ENCODE data around the gene KATNB1.

The KATNB1 gene

DNA sequence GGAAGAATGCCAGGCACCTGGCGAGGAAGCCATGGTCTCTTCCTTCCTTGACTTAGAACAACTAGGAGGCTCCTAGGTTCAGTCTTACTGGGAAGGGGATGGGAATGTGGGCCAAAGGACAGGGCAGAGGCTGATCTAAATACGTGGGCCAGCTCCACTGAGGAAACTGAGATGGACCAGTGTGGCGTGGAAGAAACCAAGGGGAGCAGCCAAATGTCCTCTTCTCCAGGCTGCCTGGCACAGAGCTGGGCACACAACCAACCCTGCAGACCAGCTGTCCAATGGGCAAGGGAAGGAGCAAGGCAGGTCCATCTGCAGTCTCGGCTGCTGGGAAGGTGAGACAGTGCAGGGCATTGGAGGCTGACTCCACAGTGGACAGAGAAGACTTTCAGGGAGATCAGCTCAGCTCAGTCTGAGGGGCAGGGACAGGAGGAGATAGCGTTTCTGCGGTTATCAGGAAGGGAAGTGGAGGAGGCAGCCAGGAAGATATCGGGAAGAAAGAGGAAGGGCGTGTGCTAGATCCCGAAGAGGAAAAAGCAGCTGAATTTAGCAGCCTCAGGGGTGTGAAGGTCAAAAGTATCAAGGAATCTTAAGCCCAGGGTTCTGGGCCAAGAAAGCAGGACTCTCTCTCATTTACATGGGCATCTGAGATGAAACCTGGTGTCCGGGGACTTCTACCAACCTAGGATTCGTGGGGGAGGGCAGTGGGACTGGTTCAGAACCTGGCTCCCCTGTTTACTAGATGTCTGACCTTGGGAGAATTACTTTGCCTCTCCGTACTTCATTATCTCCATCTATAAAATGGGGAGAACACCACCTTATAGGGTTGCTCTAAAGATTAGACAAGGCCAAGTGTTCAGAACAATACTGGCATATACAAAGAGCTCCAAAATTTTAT, 64.9 kb downstream of the KATNB1 start:
- H3K9me3 ChIP-seq (ENCODE audit: severe bottlenecking), result no peaks in the 10 kb centered on the region
- H3K27me3 ChIP-seq (ENCODE audit: insufficient read depth, low read depth, severe bottlenecking), result no peaks in the 10 kb centered on the region
- no peak overlapping the region for H3K27ac ChIP-seq
- no peak overlapping the region for H3K4me3 ChIP-seq (ENCODE audit: low read depth, low read length)
- TF ChIP-seq, protein P1, sequence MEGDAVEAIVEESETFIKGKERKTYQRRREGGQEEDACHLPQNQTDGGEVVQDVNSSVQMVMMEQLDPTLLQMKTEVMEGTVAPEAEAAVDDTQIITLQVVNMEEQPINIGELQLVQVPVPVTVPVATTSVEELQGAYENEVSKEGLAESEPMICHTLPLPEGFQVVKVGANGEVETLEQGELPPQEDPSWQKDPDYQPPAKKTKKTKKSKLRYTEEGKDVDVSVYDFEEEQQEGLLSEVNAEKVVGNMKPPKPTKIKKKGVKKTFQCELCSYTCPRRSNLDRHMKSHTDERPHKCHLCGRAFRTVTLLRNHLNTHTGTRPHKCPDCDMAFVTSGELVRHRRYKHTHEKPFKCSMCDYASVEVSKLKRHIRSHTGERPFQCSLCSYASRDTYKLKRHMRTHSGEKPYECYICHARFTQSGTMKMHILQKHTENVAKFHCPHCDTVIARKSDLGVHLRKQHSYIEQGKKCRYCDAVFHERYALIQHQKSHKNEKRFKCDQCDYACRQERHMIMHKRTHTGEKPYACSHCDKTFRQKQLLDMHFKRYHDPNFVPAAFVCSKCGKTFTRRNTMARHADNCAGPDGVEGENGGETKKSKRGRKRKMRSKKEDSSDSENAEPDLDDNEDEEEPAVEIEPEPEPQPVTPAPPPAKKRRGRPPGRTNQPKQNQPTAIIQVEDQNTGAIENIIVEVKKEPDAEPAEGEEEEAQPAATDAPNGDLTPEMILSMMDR (IDR thresholded peaks at IDR 0.05; ENCODE audit: low read depth, low read length), result no peak
- no peaks in the 10 kb centered on the region for H3K36me3 ChIP-seq
- no peak for DNase-seq

DNA sequence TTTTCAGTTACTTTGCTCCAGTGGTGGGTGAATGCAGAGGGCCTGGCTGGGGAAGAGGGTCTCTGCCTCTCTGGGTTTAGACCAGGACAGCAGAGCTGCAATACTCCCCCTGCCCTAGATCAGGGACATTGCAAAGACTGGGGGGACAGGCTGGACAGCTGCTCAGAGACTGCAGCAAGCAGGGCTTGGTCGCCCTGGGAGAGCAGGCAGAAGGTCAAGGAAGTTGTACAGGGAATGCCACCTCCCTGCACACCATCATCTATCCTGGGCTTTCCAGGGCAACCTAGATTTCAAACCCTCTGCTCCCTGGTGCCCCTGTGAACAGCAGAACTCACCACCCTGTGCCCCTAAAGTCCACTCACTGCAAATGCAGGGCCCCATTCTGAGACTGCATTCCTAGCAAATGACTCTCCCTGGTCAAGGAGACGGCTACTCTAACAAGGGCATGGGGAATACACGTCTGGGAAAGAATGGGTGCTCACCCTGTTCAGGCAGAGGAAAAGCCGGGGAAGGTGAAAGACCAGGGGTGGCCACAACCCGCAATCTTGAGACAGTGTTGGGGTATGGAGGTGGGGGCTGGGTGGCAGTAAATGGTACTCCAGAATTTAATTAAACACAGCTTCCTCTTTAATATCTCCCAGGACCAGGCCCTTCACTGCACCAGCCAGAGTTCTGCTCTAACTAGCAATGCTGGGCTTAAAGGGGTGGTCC, 65.7 kb downstream of the KATNB1 start:
- H3K27me3 ChIP-seq (ENCODE audit: insufficient read depth, low read depth, severe bottlenecking), result no peaks in the 10 kb centered on the region
- peak overlapping the region; percentile 56 for H3K4me3 ChIP-seq (ENCODE audit: low read depth, low read length)
- no peaks in the 10 kb centered on the region for H3K9me3 ChIP-seq (ENCODE audit: severe bottlenecking)
- no peak for DNase-seq
- TF ChIP-seq, protein P1 (IDR thresholded peaks at IDR 0.05; ENCODE audit: low read depth, low read length), result no peak
- no peak overlapping the region for H3K27ac ChIP-seq
- H3K36me3 ChIP-seq, result no peaks in the 10 kb centered on the region

DNA sequence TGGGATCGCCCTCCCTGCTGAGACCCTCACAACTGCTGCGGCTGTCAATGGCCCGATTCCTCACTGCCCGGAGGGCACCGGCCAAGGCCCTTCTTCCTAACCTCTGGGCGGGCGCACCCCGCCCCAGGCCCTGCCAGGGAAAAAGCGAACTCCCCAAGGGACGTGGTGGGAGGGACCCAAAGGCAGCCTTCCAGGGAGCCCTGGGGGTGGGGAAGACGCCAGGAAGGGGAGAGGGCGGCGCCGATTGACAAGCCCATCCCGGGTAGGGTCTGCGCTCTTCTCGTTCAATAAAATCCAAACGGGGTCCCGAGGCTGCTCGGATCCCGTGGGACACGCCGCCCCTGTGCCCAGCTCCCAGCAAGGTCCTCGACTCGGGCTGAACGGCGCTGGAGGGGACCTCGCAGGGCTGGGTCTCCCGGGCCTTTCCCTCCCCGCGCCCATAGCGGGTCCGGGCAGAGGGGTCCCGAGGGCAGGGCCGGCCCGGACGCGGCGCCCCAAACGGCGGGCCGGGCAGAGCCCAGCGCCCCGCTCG, 66.3 kb downstream of the KATNB1 start:
- H3K27me3 ChIP-seq (ENCODE audit: insufficient read depth, low read depth, severe bottlenecking), result no peaks in the 10 kb centered on the region
- peak overlapping the region; percentile 37 for H3K27ac ChIP-seq
- peak overlapping the region; percentile 56 for H3K4me3 ChIP-seq (ENCODE audit: low read depth, low read length)

DNA sequence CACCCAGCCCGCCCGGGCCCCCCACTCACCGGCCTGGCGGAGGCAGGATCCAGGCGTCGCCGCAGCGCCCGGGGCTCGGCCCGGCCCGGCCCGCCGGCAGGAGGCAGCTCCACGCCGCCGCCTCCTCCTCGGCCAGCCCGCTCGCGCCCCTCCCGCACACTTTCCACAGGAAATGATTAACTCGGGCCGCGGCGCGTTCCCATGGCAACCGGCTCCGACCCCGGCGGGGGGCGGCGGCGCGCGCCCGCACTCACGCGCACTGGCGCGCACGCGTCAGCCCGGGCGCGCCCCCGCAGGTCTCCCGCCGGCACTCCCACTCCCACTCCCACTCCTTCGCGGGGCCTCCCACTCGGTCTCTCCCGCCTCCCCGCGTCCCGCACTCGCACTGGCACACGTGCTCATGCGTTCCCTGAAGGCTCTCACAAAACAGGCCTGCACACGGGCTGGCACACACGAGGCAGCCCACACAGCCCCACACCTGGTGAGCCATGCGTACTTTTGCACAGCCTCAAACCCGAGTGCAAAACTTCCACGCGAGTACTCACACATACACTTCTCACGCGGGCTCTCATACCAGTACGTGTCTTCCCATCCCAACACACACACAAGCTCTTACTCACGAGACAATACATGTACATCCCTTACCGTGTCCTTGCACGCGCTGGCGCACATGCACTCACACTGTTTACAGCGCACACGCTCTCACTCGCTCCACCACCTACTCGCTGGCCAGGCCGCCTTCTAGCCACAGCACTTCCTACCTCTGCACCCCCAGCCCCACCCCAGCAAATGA, 67.0 kb downstream of the KATNB1 start, which contains the start of gene KIFC3:
TSS of gene KIFC3 (minus strand) at position 151 of the 793 bp plus-strand sequence. CDS start 4,248 bp downstream, outside the sequence.
- DNase-seq, result peak; percentile 74
- Histone ChIP-seq H3K4me3 (ENCODE audit: low read depth, low read length) (peak within 1 kb of the TSS; percentile 56), H3K36me3 (no peaks in the 10 kb centered on the region), H3K27ac (peak within 1 kb of the TSS; percentile 58), H3K9me3 (ENCODE audit: severe bottlenecking) (no peaks in the 10 kb centered on the region), H3K27me3 (ENCODE audit: insufficient read depth, low read depth, severe bottlenecking) (no peaks in the 10 kb centered on the region)
- TF ChIP-seq, protein P1 (IDR thresholded peaks at IDR 0.05; ENCODE audit: low read depth, low read length), result no peak

More for the DNA sequence above, 66.3 kb downstream of the KATNB1 start:
- Histone ChIP-seq H3K36me3 (no peaks in the 10 kb centered on the region), H3K9me3 (ENCODE audit: severe bottlenecking) (no peaks in the 10 kb centered on the region)
- TF ChIP-seq, protein P1 (IDR thresholded peaks at IDR 0.05; ENCODE audit: low read depth, low read length), result no peak
- DNase-seq, result peak; percentile 22
